ENCODE measurements around the gene SPACA6.
"Not testable (repeated sequence)": the region's sequence is repeated elsewhere in the genome, so short reads cannot be mapped to it uniquely, and the experiment has no call there.

SPACA6 gene, protein sequence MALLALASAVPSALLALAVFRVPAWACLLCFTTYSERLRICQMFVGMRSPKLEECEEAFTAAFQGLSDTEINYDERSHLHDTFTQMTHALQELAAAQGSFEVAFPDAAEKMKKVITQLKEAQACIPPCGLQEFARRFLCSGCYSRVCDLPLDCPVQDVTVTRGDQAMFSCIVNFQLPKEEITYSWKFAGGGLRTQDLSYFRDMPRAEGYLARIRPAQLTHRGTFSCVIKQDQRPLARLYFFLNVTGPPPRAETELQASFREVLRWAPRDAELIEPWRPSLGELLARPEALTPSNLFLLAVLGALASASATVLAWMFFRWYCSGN

DNA sequence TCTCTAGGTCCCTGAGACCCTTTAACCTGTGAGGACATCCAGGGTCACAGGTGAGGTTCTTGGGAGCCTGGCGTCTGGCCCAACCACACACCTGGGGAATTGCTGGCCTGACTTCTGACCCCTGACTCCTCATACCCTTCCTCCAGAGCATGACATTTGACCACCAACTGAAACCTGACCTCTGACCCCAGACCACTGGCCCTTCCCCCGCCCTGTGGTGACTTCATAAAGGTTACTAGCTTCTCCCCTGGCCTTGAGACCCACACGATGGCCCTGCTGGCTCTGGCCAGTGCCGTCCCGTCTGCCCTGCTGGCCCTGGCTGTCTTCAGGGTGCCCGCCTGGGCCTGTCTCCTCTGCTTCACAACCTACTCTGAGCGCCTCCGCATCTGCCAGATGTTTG is at the start of gene SPACA6:
SPACA6 (plus strand) TSS at position 71 of the 400 bp plus-strand sequence; CDS start at position 268, 197 bp downstream.
- DNase-seq (ENCODE audit: low read depth), result no peak

DNA sequence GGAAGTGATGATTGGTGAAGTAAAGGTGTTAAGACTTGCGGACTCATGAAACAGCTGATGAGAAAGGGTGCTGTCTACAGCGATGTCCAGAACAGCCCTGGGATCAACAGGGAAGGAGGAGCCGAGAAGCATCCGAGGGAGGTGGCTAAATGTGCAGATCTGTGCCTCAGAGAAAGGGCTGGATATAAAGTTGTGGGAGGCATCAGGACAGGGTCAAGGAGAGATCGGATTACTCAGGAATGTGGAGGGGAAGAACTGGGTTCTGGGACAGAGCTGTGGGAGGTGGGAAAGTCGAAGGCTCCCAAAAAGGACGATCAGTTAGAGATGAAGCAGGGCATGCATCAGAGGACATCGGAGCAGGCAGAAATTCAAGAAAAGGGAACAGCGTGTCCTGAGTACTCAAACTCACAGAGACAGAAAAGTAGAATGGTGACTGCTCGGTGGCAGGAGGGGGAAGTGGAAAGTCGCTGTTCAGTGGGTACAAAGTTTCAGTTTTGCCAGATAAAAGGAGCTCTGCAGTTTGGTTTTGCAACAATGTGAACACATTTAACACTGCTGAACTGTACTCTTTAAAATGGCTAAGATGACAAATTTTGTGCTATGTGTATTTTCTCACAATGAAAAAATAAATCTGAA is 48.4 kb upstream of the SPACA6 start:
- DNase-seq (ENCODE audit: low read depth), result no peak

DNA sequence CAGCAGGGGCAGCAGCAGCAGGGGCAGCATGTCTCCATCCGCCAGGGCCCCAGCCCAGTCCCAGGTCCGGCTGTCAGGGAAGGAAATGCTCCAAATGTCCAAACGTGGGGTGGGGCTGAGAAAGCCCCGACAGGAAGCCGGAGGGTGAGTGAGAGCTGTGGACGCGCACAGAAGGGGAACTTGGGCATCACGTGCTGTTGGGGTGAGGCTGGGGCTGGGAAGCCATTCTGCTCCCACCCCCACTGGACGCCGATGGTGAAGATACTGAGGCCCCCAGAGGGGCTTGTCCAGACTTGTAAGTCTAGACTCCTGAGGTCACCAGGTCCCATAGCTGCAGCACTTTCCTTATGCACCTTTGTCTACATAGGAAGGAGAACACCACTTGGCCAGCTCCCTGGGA is 46.4 kb upstream of the SPACA6 start, which contains the start of gene SIGLEC14:
SIGLEC14 (minus strand) TSS at position 96 of the 400 bp plus-strand sequence; CDS start at position 30, 66 bp downstream.
- not testable (repeated sequence) for DNase-seq (ENCODE audit: low read depth)

DNA sequence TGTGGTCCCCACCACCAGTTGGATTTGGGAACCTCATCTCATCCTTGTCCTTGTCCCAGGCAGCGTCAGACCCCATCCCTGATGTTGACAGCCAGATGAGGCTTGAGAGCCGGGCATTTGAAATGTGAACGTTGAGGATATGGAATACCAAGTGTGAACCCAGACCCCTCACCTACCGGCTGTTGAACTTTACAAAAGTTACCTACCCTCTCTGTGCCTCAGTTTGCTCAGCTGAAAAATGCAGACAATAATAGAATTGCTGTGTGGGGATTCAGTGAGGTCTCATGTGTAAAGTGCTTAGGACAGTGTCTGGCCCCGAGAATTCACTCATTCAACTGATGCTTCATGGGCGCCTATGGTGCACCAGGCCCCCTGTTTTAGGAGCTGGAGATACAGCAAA is 45.8 kb upstream of the SPACA6 start:
- DNase-seq (ENCODE audit: low read depth), result no peak

DNA sequence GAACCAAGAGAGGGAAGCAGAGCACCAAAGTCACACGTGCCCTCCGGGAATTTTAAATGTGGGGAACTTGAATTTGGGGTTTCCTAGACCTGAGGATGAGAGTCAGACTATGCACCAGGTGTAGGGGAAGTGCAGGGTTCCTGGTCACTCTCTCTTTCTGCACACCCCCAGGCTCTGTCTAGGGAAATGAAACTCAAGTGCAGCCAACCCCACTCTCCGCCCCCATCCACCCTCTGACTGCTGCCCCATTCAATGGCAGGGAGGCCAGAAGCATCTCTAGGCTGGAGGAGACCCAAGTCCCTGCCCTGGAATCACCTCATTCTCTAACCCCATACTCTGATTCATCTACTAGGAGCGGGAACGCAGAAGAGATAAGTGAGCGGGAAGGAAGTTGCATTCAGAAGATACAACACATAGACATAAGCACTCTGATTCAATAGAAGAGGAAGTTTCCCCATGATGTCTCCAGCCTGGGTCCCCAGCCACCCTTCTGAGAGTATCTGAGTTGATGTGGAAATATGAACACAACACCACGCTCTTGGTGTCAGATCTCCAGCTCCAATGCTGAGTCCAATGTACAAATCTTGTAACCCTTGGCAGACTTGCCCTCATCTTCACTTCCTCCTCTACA is 41.8 kb upstream of the SPACA6 start:
- DNase-seq (ENCODE audit: low read depth), result no peak

DNA sequence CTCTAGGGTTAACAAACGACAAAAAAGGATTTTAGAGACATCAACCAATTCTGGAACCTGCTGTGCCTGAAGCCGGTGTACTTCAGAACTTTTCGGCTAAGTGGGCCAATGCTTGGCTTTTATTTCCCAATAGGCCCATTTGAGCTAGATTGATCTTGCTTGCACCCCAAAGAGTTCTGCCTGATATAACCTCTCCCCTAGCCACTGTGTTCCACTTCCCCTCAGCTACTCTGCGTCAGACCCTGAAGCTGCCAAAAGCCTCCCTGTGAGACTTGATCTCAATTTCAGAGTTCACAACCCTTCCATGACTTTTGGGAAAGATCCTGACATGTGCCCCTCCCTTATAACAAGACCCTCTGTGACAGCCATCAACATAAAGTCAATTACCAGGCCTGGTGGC is 40.9 kb upstream of the SPACA6 start:
- no peak for DNase-seq (ENCODE audit: low read depth)

DNA sequence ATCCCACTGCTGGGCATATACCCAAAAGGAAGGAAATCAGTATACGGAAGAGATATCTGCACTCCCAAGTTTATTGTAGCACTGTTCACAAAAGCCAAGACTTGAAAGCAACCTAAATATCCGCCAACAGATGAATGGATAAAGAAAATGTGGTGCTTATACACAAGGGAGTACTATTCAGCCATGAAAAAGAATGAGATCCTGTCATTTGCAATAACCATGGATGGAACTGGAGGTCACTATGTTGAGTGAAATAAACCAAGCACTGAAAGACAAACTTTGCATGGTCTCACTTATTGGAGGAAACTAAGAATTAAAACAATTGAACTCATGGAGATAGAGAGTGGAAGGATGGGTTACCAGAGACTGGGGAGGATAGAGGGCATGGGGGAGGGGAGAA is 40.0 kb upstream of the SPACA6 start:
- no peak for DNase-seq (ENCODE audit: low read depth)

DNA sequence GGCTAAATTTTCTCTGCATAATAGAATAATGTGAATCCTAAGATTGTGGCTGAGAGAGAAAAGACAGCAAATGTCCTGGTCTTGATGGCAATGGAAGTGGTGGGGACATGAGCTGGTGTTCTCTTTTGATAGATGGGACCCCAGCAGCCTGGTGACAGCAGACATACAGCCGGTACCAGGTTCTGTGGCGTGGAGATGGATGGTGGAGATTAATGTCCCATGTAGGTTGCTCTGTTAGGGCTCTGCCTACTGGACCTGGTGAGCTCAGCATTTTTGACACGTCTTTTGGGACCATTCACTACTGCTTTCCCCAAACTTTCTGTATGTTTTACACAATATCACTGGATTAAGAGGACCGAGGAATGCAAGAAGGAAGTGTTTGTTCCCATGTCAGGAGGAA is 38.3 kb upstream of the SPACA6 start:
- no peak for DNase-seq (ENCODE audit: low read depth)

DNA sequence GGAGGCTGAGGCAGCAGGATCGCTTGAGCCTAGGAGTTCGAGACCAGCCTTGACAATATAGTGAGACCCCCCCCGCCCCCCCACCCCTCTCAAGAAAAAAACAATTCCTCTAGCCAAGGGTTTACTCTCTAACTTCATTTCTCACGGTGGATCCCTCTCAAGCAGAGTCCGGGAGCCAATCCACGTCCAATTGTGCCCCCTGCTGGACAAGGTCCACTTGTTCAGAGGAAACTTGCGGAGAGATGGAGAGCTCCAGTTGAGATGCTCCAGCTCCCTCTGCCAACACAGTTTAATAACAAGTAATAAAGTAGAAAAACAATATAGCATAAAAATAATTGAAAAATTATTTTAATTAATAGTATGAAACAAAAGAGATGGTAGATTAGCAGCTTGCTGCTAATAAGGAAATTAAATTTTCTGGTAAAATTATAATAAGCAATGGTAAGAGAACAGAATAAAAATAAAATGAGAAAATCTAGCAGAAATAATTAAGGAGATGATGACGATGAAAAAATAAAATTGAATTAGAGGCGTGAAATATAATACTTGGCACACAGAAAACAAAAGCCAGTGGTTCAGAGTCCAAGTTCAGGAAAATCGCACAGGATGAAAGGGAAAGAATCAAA is 32.0 kb upstream of the SPACA6 start:
- peak; percentile 28 for DNase-seq (ENCODE audit: low read depth)

DNA sequence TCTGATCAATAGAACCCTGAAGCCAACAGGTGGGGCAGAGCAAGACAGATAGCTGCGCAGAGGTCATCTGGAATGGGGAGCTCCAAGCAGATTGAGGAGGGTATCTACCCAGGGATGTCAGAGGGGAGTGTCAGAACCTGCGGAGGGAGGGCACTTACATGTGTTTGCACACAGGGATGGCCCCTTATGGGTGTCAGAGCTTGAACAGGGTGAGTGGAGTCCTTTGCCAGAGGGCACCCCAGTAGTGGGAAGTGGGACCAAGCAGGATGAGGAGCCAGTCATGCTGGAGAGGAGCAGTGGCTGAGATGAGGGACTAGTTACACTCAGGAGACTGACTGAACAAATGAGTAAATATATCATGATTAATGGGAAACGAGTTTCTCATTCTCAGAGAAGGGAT is 29.5 kb upstream of the SPACA6 start:
- no peak for DNase-seq (ENCODE audit: low read depth)

DNA sequence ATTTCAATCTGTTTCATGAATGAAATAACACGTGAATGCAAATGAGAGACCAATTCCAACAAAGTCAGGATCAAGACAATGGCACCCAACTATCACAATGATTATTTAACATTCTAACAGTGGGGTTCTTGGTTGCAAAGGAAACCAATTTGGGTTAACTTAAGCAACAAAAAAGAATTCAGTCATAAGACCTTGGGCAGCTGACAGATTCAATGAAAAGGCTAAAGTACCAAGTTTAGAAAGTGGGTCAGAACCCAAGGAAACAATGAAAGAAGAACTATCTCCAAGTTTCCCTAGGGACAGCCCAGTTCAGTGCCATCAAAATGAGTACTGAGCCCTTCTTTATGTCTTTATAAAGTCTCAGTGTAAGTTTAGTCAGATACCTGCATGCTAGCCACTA is 29.0 kb upstream of the SPACA6 start:
- no peak for DNase-seq (ENCODE audit: low read depth)

DNA sequence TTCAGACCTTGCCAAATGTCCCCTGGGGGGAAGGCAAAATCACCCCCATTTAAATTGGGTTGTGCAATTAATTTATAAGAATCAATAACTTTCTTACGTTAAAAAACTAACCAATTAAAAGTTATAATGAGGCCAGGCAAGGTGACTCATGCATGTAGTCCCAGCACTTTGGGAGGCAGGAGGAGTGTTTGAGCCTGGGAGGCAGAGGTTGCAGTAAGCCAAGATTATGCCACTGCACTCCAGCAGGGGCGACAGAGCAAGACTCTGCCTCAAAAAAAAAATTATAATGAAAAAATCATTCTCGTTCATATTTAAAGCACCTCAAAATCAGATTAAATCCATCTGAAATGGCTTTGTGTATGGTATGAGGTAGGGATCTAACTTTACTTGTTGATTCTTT is 28.1 kb upstream of the SPACA6 start:
- no peak for DNase-seq (ENCODE audit: low read depth)

DNA sequence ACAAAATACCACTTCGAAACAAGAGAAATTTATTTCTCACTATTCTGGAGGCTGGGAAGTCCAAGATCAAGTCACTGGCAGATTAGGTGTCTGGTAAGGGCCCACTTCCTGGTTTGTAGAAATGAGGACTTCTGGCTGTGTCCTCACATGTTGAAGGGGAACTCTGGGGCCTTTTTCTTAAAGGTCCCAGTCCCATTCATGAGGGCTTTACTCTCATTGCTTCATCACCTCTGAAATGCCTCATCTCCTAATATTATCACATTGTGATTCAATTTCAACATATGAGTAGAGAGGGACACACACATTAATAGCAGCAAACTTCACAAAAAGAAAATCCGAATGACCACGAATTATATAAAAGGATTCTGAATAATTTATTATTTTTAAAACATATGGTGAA is 24.9 kb upstream of the SPACA6 start:
- DNase-seq (ENCODE audit: low read depth), result no peak

DNA sequence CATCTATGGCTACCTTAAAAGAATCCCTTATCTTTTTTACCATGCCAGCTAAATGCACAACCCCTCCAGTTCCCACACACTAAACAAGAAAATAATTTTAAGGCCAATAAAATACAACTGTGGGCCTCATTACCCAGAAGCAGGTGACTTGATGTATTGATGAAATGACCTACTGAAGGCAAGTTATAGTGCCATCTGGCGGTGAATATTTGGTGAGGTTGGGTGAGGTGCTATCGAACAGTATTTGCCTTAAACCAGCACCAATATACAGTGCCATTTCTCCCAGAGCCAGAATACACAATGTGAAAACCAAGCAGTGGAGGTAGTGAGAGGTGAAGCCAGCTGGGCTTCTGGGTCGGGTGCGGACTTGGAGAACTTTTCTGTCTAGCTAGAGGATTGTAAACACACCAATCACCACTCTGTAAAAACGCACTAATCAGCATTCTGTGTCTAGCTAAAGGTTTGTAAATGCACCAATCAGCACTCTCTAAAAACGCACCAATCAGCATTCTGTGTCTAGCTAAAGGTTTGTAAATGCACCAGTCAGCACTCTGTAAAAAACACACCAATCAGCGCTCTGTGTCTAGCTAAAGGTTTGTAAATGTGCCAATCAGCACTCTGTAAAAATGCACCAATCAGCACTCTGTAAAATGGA is 17.1 kb upstream of the SPACA6 start:
- DNase-seq (ENCODE audit: low read depth), result not testable (repeated sequence)

DNA sequence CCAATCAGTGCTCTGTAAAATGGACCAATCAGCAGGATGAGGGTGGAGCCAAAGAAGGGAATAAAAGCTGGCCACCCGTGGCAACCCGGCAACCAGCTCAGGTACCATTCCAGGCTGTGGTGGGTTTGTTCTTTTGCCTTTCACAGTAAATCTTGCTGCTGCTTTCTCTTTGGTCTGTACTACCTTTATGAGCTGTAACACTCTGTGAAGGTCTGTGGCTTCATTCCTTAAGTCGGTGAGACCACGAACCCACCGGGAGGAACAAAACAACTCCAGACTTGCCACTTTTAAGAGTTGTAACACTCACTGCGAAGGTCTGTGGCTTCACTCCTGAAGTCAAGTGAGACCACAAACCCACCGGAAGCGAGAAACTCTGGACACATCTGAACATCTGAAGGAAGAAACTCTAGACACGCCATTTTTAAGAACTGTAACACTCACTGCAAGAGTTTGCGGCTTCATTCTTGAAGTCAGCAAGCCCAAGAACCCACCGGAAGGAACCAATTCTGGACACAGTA is 16.5 kb upstream of the SPACA6 start:
- no peak for DNase-seq (ENCODE audit: low read depth)

DNA sequence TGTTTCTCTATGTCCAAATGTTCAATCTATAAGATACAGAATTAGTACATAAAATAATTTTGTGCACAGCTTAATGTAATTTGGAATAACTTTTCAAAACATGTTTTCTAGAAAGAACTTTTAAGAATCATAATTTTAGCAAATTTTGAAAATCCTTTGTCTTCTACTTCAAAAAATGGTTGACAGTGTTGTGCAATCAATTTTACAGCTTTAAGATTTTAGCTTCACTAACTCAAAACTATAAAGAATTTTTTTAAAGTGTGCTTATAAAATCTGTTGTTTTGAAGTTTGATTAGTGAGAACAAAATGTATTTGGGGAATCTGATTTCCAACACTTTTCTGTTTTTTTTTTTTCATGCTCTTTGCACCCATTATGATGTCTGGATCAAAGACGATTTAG is 12.7 kb upstream of the SPACA6 start:
- DNase-seq (ENCODE audit: low read depth), result no peak

DNA sequence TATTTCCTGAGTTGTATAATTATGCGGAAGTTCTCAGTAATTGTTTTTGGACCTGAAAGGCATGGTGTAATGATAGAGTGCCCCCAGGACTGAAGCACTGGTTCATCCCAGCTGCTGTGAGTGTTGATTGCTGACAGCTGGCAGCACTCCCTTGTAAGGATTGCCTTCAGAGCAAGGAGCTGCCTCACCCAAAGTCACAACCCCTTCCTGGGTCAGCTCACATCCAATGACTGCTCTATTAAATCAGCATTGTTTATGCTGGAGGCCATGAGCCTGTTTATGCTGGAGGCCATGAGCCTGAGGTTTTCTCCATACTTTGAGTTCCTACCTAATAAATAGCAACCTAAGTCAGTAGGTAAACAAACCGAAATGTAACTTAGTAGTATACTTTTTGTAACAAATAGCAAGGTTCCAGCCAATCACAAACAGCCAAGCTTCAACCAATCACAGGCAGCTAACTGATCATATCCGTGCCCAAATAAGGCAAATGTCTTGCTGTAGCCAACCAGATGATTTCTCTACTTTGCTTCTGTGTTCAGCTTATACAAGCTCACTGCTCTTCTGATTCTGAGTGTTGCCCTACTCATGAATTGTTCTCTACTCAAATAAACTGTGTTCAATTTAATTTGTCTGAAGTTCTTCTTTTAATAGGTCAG is 11.7 kb upstream of the SPACA6 start:
- DNase-seq (ENCODE audit: low read depth), result no peak

DNA sequence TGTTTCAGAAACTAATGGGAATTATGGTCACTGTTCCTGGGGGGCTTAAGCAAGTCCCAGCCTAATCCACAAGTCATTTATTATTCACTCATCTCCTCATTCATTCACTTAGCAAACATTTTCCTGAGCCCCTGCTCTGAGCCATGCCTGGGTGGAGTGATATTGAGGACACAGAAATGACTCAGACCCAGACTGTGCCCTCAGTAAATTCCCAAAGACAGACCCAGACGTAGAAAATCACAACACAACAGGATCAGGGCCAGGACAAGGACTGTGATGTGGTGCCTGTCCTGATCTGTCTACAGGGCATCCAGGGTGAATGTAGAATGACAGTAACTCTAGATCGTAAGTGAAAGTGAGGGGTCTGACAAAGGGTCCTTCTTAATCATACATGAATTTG is 7.0 kb upstream of the SPACA6 start:
- DNase-seq (ENCODE audit: low read depth), result no peak

DNA sequence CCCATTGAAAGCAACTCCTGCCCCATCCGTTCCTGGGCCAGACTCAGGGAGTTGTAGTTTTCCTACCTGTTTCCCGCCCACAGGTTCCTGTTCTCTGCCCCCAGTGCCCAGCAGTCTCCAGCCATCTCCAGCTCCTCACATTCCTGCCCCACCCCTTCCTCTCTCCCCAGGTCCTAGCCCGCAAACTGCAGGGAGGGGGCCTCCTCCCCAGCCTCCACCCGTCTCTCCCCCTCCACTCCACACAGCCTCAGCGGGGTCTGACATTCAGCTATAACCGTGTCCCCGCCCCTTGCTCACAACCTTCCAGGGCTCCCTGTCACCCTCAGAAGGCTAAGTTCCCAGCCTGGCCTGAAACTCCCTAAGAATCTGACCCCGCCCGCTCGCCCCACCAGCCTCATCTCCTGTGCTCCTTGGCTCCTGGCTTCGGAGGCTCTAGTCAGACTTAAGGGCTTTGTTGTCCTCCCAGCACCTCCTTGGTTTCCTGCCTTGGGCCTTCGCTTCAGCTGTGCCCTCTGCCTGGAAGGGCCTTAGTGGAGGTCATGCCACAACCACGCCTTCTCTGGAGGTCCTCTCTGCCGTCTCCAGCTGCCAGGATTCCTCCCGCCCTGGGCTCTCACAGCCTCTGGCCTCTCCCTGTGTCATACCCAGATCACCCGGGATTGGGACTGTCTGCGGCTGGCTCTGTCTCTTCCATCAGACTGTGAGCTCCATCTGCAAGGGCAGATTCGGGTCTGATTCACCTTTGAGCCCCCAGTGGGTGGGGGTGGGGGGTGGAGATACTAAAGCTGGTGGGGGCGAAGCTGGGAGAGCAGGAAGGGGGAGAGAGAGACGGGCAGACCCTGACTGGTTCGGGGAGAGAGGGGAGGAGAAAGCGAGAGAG is 5.1 kb upstream of the SPACA6 start:
- DNase-seq (ENCODE audit: low read depth), result no peak

Measured in activated gamma-delta T cell treated with anti-CD3 and anti-CD28 coated beads, Interleukin-2, amount 50 U/mL, for 16 hours (primary cell).